Sigmoid colon (tissue), 7 donors: ENCODE measurements around the gene HOXB6. TPM values are rescaled to one million over a fixed set of nuclear protein-coding genes. Genes with fewer than 3 reads are reported as not detected.

ENCODE experiments used
- DNase-seq: peaks from one replicate; pipeline ENCODE4 v3.0.0-alpha.2; 2019
- H3K27ac ChIP-seq, 4 donors: fragments of 200-600 bp; sonication (generic); one replicate each; pipeline ENCODE4 v1.5.1; 2016 to 2019; ENCODE audit warnings: mild to moderate bottlenecking in 1 of 4
- H3K27me3 ChIP-seq, 3 donors: fragments of 200-600 bp; sonication (generic); one replicate each; pipeline ENCODE4 v1.5.1; 2019; ENCODE audit warnings: mild to moderate bottlenecking in 1 of 3
- H3K36me3 ChIP-seq, 4 donors: fragments of 200-600 bp; sonication (generic); one replicate each; pipeline ENCODE4 v1.5.1; 2016 to 2019
- H3K4me1 ChIP-seq, 4 donors: fragments of 200-600 bp; sonication (generic); one replicate each; pipeline ENCODE4 v1.5.1; 2017 to 2019
- H3K4me3 ChIP-seq, 4 donors: fragments of 200-600 bp; sonication (generic); one replicate each; pipeline ENCODE4 v1.5.1; 2017 to 2019; ENCODE audit warnings: mild to moderate bottlenecking in 2 of 4, moderate library complexity in 1 of 4
- H3K9me3 ChIP-seq, 4 donors: fragments of 200-600 bp in 3 of 4; sonication (generic) in 3 of 4; one replicate each; pipeline versions ENCODE4 v1.5.1 to v1.6.1; 2013 to 2019
- EP300 ChIP-seq, 4 donors: sonication (generic); formaldehyde crosslinking; IDR thresholded peaks; one replicate each; pipeline ENCODE4 v1.6.1; 2017; ENCODE audit warnings: antibody characterized with exemption in 4 of 4
- POLR2A ChIP-seq, 2 donors: fragments of 450-650 bp; IDR thresholded peaks; one replicate each; pipeline ENCODE4 v1.6.1; 2016; ENCODE audit warnings: antibody characterized with exemption in 2 of 2, mild to moderate bottlenecking in 2 of 2, moderate library complexity in 2 of 2
- POLR2AphosphoS5 ChIP-seq, 4 donors: sonication (generic); formaldehyde crosslinking; IDR thresholded peaks; one replicate each; pipeline ENCODE4 v1.6.1; 2017; ENCODE audit warnings: antibody characterized with exemption in 4 of 4
- WGBS, 2 donors: extraction: QIAGEN DNeasy Blood & Tissue Kit; methylation state at CpG; one replicate each; pipeline ENCODE4 v1.1.7; 2013; 5-methylcytosine and 5-hydroxymethylcytosine counted together
- intact Hi-C: fragments of 100-400 bp; cut with DNase I; formaldehyde crosslinking; loops from one replicate; pipeline ENCODE4 v1.15.1; 2023
- polyA plus RNA-seq, 3 donors: library from polyadenylated mRNA; stranded (reverse); fragments of 200-250 nt; gene quantifications; one replicate each; pipeline ENCODE4 v1.2.3, GENCODE V29; 2013
- total RNA-seq, 4 donors: library from RNA; depleted of rRNA; stranded (reverse); fragments of >200 nt; gene quantifications; one replicate each; pipeline ENCODE4 v1.1.0, GENCODE V29; 2016
- TF ChIP-seq, protein P1 (sequence below), 4 experiments: fragments of 450-650 bp in 3 of 4; fragments of 200-600 bp in 1 of 4; IDR thresholded peaks; one replicate each; pipeline ENCODE4 v1.5.1; 2016 to 2019; ENCODE audit warnings: antibody characterized with exemption in 4 of 4, mild to moderate bottlenecking in 3 of 4, moderate library complexity in 2 of 4
- donor health status: healthy with polysubstance abuse.
- donor health status: Bipolar disorder and iron deficiency.
- donor health status: healthy.

Gene HOXB6
- total and polyA plus RNA-seq, 7 donors, result 6.0 to 28.5 (median 10.2) TPM

DNA sequence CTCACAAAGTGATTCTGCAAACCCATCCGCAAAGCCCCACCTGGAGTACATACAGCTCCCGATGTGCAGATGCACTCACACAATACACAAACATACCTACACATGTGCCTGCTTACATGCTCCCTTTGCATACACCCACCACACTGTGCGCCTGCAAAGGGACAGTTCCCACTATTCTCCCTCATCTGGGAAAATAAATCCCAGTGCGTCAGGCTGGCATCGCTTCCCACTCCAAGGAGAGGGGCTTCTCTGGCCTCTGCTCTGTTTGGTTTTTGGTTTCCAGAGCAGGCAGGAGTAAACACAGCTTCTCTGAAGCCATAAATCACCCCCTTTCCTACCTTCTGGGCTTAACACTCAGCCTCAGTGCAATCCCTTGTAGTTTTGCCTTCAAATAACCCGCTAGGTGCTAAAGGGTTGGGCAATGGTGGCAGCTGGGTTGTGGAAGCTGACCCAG lies 41.4 kb downstream of the HOXB6 start:
- peaks cover 0 to 100% (median 99%) of the 10 kb centered on the region in 4 donors for H3K4me1 ChIP-seq
- intact Hi-C loops, result no loop called here

DNA sequence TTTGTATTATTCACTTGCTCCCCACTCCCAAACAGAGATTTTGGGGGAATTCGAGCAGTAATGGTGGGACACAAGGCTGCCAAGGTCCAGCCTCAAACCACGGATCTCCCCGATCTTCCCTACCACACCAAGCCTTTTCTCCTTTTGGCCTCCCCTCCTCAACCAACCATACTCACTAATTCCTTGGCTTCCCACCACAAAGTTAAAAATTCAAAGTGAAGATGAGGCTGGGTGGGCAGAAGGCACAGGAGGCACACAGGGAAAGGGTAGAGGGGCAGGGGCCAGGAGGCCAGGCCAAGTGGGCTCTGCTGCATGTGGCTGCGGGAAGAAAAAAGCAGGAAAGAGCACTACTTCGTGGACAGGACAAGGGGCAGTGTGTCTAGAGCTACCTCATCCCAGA lies 41.9 kb downstream of the HOXB6 start:
- DNase-seq, result no peak
- Histone ChIP-seq H3K36me3 (no peaks in the 10 kb centered on the region), H3K4me1 (peaks cover 0 to 100% (median 99%) of the 10 kb centered on the region in 4 donors), H3K27me3 (no peaks in the 10 kb centered on the region), H3K4me3 (peak overlapping the region in 2 of 4 donors; percentile 49 to 52), H3K9me3 (no peaks in the 10 kb centered on the region), H3K27ac (peak overlapping the region; percentile 94 to 99 (median 96))
- intact Hi-C loops, result no loop called here
- no peak for TF ChIP-seq EP300 (IDR thresholded peaks at IDR 0.05)
- TF ChIP-seq POLR2AphosphoS5 (IDR thresholded peaks at IDR 0.05), result no peak
- WGBS, 2 donors, result 83 to 89% methylated on average over 5 of the region's 5 CpGs

More for the DNA sequence above, 41.4 kb downstream of the HOXB6 start:
- Histone ChIP-seq H3K36me3 (no peaks in the 10 kb centered on the region), H3K27me3 (no peaks in the 10 kb centered on the region), H3K4me3 (peak overlapping the region; percentile 32 to 52 (median 48)), H3K27ac (peak overlapping the region; percentile 94 to 99 (median 96)), H3K9me3 (no peaks in the 10 kb centered on the region)
- WGBS, 2 donors, result 85 to 88% methylated on average over 6 of the region's 6 CpGs
- TF ChIP-seq, protein P1, sequence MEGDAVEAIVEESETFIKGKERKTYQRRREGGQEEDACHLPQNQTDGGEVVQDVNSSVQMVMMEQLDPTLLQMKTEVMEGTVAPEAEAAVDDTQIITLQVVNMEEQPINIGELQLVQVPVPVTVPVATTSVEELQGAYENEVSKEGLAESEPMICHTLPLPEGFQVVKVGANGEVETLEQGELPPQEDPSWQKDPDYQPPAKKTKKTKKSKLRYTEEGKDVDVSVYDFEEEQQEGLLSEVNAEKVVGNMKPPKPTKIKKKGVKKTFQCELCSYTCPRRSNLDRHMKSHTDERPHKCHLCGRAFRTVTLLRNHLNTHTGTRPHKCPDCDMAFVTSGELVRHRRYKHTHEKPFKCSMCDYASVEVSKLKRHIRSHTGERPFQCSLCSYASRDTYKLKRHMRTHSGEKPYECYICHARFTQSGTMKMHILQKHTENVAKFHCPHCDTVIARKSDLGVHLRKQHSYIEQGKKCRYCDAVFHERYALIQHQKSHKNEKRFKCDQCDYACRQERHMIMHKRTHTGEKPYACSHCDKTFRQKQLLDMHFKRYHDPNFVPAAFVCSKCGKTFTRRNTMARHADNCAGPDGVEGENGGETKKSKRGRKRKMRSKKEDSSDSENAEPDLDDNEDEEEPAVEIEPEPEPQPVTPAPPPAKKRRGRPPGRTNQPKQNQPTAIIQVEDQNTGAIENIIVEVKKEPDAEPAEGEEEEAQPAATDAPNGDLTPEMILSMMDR (IDR thresholded peaks at IDR 0.05), result no peak
- TF ChIP-seq POLR2A (IDR thresholded peaks at IDR 0.05) (no peak), POLR2AphosphoS5 (IDR thresholded peaks at IDR 0.05) (peak in 2 of 4 donors; percentile 21 to 23), EP300 (IDR thresholded peaks at IDR 0.05) (no peak)
- DNase-seq, result no peak

DNA sequence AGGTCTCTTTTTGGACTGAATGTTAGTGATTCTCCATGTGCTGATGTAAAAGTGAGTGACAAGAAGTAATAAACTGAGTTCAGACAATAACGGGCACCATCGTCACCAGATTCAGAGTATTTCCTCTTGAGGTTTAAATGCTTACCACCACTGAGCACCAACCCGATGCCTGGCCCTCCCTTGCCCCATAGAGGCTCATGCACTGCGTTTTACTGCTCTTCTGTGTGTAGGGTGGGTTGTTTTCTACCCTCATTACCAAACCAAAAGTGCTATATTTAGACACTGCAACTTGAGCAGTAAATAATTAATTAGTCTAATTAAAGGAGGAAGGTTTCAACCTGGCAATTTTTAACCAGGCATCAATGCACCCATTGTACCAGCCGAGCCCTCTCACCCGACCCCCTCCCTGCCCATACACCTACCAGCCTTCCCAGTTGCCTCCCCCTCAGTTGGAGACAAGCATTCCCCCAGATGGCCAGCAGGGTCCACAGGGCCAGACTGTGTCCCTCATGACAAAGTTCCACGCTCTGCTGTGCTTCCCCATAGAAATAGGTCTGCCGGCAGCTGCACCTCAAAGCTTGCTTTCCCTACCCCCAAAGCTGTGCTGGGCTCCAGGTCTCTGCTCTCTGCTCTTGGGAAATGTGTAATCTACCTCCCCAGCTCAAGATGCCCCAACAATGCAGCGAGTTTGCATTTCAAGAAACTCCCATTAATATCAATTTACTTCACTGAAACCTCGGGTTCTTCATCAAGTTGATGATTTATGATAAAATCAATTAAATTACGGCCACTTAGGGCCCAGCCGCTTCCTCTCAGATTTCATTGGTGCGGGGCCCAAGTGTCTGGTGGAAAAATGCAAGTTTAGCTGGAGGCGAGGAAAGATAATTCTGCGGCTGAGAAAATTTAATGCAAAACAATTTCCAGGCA lies 42.6 kb downstream of the HOXB6 start:
- Histone ChIP-seq H3K36me3 (no peaks in the 10 kb centered on the region), H3K27me3 (no peaks in the 10 kb centered on the region), H3K4me1 (peaks cover 0 to 100% (median 99%) of the 10 kb centered on the region in 4 donors), H3K9me3 (no peaks in the 10 kb centered on the region), H3K27ac (peak overlapping the region; percentile 94 to 99 (median 96)), H3K4me3 (no peak overlapping the region)
- intact Hi-C loops, result no loop called here
- 67% methylated on average over 15 of the region's 15 CpGs for WGBS, 2 donors
- DNase-seq, result no peak
- TF ChIP-seq POLR2AphosphoS5 (IDR thresholded peaks at IDR 0.05), result no peak
- TF ChIP-seq, protein P1 (IDR thresholded peaks at IDR 0.05), result peak in 2 of 4 experiments; percentile 11 to 38

DNA sequence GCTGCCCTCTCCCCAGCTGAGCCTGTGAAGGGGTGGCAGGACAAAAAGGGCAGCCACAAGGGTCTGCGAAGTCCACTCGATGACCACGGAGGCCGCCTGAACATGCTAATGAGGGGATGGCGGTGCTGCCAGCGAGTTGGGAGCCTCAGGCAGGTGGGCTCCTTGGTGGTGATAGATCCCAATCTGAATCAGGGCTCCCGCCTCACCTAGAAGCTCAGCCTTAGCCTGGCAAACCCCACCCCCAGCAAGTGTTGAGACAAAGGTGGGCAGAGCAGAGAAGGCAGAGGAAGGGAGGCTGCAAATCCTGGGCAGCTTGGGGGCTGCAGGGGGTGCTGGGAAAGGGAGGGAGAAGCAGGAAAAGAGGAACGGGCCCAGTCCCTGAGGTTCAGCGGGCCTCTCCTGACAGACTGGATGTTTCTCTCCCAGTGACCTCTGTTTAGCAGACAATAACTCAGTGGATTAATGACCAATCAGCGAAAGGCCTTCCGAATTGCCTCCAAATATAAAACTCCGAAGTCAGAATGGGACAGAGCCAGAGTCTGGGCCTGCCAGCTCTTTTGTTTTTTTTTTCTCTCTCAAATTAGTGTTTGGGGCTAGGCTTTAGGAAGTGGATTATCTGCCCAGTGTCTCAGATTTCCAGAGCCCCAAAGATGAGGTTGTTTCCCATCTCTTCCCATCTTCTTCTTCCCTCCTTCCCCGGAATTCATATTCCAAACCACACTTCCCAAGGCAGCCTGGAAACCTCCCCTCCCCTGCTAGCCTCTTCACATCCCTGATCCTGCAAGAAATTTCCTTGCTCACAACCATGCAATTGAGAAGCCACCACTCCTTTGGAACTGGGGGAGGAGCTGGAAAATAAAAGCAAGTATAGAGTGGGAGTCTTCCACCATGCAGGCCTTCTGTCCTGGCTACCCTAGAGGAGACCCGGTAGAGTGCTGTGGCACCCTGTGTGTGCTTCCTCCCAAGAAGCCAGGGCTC lies 44.7 kb downstream of the HOXB6 start:
- no peak for DNase-seq
- TF ChIP-seq, protein P1 (IDR thresholded peaks at IDR 0.05), result no peak
- TF ChIP-seq POLR2A (IDR thresholded peaks at IDR 0.05), result peak in 1 of 2 donors; percentile 31
- TF ChIP-seq EP300 (IDR thresholded peaks at IDR 0.05), result no peak
- peak; percentile 60 to 83 (median 72) for TF ChIP-seq POLR2AphosphoS5 (IDR thresholded peaks at IDR 0.05)
- Histone ChIP-seq H3K36me3 (no peaks in the 10 kb centered on the region), H3K4me1 (peaks cover 0 to 99% (median 95%) of the 10 kb centered on the region in 4 donors), H3K27me3 (no peaks in the 10 kb centered on the region), H3K27ac (peak overlapping the region; percentile 94 to 99 (median 96)), H3K4me3 (peak overlapping the region in 3 of 4 donors; percentile 24 to 52 (median 51)), H3K9me3 (no peaks in the 10 kb centered on the region)
- intact Hi-C loops, result no loop called here
- WGBS, 2 donors, result 81 to 88% methylated on average over 14 of the region's 14 CpGs
